ENCODE results near the gene CCDC172.
"Not testable (repeated sequence)": the region's sequence is repeated elsewhere in the genome, so short reads cannot be mapped to it uniquely, and the experiment has no call there.

Gene CCDC172

DNA sequence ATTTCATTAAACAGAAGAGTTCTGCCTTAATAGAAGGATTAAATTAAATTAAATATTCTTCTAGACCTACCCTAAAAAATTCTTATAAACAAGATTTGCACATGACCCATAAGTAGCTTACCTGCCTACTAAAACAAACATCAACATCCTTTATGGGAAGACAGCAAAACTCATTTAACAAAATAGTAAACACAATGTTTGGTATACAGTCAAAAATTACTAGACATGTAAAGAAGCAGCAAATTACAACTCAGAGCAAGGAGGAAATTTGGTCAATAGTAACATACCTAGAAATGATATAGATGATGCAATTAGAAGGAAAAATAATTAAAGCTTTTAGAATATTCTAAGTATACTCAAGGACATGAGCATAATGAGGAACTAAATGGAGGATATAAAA is 27.9 kb downstream of the CCDC172 start:
- DNase-seq, result no peak

DNA sequence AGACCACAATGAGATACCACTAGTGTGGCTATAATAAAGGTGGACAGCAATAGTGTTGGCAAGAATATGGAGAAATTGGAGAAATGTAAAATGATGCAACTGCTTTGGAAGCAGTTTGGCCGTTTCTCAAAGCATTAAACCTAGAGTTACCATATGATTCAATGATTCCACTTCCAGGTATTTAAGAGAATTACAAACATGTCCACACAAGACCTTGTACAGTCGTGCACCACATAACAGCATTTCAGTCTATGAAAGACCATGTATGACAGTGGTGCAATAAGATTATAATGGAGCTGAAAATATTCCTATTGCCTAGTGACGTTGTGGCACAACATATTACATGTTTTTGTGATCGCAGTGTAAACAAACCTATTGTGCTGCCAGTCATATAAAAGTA is 29.6 kb downstream of the CCDC172 start:
- no peak for DNase-seq

DNA sequence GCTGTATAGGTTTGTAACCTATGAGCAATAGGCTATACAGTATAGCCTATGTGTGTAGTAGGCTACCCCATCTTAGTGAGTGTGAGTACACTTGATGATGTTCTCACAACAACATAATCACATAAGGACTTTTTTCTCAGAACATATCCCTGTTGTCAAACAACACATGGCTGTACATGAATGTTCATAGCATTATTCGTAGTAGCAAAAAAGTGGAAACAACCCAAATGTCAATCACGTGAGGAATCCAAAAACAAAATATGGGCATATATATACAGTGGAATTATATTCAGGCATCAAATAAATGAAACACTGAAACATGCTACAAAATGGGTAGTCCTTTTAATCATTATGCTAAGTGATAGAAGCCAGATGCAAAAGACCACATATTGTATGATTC is 31.1 kb downstream of the CCDC172 start:
- no peak for DNase-seq

DNA sequence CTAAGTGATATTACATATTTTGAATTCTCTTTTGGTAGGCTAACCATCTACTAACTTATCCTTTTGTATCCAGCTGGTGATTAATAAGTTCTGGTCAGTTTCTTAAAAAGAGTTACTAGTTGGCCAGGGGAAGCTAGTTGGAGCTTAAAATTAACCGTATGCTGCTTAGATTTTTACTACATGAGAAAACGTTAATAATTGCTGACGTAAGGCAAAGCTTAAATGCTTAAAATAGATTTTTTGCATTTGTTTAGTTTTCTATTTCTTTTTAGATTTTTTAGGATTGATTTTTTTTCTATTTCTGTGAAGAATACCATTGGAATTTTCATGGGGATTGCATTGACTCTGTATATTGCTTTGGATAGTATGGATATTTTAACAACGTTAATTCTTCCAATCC is 32.6 kb downstream of the CCDC172 start:
- DNase-seq, result no peak

DNA sequence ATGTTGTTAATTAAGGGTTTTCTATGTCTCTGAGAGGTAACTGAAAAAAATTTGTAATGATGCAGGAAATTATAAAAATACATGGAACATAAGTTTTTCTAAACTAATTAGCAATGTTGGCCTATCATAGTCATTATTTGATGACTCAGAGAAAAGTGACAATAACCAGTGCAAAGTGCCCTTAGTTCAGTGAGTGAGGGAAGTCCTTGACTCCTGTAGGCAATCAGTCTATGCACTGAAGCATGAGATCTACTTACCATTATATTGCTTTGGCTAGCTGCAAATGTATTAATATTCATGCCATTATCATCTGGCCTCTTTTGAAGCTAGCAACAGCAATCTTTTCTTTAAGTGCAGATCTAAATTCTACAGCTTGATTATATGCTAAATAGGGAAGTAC is 40.6 kb downstream of the CCDC172 start:
- no peak for DNase-seq

DNA sequence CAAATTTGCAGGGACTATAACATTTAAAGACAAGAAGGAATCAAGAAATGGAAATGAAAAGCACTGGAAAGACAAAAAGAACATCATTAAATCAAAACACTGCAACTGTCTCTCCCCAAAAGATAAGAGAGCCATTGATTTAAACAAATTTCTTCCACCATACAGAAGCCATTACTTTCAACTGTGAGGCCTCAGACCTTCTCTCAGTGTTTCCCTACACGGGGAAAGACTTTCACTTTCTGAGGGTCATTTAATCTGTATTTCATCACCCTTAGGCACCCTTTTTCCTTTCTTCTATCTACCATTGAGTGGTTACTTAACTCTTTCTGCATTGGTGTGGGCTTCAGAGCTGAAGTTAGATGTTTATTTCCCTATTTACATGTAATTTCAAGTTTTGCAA is 47.5 kb downstream of the CCDC172 start:
- no peak for DNase-seq

DNA sequence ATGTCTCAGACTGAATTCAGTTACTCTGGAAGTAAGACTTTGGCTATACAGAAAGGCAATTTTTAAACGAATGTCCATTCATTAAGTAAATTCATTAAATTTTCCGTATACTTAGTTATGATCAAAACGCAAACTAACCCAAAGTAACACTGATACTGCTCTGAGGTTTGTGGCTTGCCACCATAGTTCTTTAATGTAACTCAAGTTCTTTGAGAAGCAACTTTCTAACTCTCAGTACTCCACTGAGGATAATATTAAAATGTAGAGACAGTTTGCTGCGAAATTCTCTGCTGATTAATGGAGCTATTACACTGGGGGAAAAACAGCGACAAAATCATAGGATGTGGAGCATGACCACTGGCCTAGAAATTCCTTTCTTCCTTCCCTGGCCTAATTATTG is 58.0 kb downstream of the CCDC172 start:
- no peak for DNase-seq

DNA sequence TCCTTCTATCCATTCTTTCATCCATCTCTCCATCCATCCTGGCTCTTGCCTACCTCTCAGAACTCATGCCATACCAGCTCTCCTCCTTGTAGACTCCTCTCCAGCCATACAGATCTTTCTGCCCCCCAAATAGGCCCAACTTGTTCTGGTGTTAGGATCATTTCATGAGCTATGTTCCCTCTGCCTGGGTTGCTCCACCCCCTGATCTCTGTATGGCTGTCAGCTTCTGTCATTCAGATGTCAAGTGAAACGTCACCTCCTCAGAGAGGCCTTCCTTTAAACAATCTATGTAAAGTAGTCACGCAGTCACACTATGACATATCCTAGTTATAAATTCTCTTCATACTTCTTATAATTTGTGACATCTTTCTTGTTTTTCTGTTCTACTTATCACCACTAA is 61.1 kb downstream of the CCDC172 start:
- no peak for DNase-seq

DNA sequence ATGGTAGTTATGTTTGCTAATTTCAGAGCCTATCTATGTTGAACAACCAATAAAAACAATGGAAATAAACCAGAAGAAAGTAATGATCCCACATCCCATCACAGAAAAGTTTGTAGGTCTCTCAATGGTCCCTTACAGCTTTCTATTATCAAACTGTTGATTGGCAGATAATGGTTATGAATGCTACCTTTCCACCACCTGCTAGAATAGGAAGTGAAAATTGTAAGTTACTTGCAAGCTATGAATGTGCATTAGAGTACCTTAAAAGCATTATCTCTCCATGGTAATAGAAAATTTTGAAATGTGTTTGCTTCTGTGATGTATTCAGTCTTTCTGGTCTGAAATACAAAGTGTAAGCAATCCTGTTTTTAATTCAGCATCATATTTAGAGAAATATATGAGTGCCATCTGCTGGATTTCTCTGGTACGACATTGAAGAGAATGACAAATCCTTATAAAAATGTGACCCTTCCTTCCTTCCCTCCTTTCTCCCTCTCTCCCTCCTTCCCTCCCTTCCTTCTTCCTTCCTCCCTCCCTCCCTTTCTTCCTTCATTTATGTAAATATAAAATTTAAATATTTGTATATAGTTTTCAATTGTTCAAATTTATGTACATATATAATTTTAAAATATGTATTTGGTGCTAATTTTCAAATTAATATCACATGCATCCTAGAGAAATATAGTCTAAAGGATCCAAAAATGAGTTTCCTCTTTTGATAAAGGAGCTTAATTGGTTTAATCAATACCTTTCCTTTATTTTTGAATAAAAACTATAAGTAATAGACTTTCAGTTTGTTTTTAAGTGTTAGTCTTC is 62.0 kb downstream of the CCDC172 start:
- DNase-seq, result peak; percentile 64

DNA sequence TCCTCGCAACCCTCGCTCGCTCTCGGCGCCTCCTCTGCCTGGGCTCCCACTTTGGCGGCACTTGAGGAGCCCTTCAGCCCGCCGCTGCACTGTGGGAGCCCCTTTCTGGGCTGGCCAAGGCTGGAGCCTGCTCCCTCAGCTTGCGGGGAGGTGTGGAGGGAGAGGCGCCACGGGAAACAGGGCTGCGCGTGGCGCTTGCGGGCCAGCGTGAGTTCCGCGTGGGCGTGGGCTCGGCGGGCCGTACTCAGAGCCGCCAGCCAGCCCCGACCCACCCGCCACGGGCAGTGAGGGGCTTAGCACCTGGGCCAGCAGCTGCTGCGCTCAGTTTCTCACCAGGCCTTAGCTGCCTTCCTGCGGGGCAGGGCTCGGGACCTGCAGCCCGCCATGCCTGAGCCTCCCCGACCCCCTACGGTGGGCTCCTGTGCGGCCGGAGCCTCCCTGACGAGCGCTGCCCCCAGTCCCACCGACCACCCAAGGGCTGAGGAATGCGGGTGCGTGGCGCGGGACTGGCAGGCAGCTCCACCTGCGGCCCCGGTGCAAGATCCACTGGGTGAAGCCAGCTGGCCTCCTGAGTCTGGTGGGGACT is 69.1 kb downstream of the CCDC172 start:
- DNase-seq, result not testable (repeated sequence)

DNA sequence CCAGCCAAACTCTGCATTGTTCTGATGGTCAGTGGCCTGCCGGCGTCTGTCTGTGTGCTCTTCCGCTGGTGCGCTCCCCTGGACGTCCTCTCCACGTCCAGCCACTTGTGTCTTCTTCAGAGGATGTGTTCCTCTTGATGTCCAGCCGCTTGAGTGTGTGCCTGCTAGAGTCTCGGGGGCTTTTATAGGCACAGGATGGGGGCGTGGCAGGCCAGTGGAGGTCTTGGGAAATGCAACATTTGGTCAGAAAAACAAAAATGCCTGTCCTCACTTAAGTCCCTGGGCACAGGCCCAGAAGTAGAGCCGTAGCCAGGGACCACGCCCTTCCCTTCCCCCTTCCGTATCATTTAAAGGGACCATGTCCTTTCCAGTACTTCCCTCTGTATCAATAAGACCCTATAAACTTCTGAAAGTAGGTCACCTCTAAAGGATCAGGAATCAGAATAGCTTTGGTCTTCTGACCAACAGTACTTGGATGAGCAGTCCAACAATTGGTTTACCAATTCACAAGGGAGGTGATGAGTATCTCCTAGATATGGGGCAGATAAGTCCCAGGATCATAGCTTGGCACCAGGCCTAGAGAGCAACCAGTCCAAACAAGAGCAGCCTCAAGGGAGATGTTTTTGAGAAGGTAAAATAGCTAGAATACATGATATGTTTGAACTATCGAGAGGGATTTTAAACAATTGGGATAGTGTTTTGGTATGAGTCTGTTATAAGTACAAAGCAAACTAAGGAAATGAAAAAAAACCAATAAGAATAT is 71.2 kb downstream of the CCDC172 start:
- no peak for DNase-seq

DNA sequence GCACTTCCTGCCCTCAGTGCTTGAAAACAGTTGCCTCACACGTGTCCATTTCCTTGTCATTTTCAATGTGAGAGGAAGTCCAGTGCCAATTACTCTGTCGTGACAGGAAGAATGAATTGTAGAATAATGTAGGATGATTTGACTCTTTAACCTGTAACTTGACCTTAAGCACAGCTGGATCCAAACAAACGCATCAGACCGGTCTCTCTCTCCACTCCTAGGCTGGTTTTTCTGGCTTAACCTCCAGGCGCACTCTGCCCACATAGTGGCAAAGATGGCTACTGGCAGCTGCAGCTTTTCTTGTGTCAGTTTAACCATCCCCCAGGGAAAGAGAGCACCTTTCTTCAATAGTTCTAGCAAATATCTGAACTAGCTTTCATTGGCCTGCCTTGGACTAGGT is 74.0 kb downstream of the CCDC172 start:
- peak; percentile 4 for DNase-seq

DNA sequence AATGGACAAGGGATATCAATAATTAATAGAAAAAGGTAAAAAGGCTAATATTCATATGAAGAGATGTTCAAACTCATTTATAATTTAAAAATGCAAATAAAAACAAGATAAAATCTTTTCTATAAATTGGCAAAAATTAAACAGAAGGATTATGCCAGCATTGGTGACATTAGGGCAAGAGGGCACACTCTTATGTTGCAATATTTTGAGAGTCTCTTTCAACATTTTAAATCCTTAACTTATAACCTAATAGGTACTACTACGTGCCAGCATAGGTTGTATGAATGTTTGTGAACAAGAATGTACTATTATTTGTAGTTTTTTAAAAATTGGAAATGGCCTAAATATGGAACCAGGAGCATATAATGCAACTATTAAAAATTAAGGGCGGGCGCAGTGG is 78.6 kb downstream of the CCDC172 start:
- DNase-seq, result no peak

DNA sequence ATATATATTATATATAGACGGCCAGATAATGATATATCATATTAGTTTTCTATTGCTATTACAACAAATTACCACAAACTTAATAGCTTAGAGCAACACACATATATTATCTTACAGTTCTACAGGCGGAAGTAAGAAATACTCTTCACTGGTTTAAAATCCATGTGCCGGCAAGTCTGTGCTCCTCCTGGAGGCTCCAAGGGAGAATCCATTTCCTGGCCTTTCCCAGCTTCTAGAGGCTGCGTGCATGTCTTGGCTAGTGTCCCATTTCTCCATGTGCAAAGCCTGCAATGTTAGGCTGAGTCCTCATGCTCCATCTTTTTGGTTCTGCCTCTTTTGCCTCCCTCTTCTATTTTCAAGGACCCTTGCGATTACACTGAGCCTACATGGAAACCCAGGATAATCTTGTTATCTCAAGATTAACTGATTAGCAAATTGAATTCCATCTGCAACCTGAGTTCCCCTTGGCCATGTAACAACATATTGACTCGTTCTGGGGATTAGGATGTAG is 79.5 kb downstream of the CCDC172 start:
- DNase-seq, result peak; percentile 97

DNA sequence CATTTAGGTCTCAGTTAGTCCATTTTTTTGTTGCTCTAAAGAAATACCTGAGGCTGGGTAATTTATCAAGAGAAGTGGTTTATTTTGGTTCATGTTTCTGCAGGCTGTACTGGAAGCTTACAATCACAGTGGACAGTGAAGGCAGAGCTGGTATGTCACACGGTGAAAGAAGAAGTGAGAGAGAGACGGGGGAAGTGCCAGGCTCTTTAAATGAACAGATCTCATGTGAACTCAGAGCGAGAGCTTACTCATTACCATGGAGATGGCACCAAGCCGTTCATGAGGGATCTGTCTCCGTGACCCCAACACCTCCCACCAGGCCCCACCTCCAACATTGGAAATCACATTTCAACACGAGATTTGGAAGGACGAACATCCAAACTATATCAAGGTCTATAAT is 84.5 kb downstream of the CCDC172 start:
- DNase-seq, result no peak

DNA sequence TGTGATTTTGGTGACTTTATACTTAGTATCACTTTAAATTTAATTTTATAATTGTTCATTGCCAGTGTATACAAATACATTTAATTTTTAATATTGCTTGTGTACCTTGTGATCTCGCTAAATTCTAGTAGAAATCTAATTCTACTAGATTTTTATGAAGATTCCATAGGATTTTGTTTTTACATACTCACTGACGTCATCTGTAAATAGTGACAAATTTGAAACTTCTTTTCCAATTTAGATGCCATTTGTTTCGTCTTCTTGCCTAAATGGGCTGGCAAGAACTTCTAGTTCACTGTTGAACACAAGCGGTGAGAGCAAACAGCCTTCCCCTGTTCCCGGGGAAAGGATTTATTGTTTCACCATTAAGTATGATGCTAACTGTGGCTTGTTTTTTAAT is 86.1 kb downstream of the CCDC172 start:
- no peak for DNase-seq

DNA sequence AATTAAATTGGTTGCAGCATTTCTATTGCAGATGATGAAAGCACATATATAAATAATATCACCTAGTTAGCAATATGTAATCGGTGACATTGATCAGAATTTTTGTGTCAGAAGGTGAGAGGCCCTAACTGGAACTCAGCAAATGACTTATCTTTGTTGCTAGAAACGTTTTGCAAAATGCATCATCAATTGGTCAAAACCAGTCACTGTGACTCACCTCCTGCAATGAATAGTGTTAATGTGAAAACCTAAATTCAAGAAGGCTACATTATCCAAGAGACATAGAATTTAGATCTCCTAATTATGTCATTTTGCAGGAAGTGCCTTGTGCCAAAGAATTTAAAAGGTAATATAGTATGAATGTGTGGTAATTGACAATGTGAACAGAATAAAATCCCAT is 93.6 kb downstream of the CCDC172 start:
- no peak for DNase-seq

DNA sequence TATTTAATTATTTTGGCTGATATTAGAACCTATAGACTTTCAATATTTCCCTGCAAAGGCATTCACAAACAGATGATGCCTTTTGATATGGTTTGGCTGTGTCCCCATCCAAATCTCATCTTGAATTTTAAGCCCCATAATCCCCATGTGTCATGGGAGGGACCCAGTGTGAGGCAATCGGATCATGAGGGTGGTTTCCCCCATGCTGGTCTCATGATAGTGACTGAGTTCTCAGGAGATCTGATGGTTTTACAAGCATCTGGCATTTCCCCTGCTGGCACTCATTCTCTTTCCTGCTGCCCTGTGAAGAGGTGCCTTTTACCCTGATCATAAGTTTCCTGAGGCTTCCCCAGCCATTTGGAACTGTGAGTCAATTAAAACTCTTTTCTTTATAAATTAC is 94.1 kb downstream of the CCDC172 start:
- peak; percentile 87 for DNase-seq

DNA sequence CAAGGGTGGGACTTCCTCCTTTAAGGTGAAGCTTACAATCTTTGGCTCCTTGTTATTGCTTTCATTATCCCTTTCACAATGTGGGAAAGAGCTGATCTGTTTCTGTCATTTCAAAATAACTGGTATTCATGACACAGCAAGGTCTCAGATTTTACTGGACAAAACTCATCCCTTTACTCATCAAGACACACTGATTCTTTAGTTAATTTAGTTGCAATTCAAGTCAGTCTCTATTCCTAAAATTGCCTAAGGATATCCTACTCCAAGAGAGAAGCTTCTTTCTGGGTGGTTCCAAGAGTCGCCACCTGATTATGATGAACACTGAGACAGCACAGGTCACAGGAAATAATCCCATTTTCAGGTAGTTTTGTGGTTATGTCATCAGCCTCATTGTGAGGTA is 97.6 kb downstream of the CCDC172 start:
- DNase-seq, result no peak

DNA sequence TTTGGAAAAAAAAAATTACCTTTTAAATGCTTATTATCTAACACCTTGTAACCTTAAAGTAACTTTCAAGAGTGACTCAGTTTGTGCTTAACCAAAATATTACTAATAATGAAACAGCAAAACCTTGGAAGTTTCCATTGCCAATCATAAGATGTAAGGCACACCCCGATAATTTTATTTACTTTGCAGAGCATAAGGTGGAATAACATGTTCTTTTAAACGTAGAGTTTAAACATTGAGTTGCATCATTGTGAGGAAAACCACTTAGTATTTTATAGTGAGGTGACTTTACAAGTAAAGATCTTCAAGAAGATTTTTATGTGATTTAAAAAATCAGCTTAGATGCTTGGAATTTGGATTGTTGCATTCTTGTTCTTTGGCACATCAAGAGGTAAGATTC is 103.4 kb downstream of the CCDC172 start, which contains the start of gene PNLIPRP3:
Gene PNLIPRP3, plus strand, starts transcription at position 177 of the 400 bp plus-strand sequence. Its CDS starts 166 bp downstream, at position 343.
- no peak for DNase-seq

DNA sequence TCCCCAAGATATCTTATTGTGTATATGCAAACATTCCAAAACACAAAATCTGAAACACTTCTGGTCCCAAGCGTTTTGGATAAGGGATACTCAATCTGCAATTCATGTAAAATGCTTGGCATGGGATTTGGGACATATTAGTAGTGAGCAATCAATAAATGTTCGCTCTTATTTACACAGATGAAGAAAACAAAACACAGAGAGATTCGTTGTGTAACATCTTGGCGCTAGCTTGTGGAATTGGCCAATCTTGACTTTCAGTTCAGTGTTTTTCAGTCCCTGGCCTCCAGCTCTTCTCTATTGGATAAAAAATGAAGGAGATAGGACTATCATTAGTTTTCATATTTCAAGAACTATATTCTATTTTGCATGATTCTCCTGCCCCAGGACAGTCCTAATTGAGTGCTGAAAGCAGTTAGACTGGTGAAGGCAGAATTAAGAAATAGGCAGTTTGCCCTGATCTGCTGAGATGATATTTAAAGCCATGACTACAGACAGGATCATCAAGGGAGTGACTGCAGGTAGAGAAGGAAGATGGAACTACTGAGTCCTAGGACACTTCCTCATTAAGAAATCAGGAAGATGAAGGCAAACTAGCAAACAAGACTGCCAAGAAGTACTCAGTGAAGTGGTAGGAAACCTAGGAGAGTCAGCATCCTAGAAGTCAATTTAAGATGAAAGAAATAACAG is 105.2 kb downstream of the CCDC172 start:
- no peak for DNase-seq

Data from NCI-H82 (cell line).